ENCODE measurements around the gene ERAS.

DNA sequence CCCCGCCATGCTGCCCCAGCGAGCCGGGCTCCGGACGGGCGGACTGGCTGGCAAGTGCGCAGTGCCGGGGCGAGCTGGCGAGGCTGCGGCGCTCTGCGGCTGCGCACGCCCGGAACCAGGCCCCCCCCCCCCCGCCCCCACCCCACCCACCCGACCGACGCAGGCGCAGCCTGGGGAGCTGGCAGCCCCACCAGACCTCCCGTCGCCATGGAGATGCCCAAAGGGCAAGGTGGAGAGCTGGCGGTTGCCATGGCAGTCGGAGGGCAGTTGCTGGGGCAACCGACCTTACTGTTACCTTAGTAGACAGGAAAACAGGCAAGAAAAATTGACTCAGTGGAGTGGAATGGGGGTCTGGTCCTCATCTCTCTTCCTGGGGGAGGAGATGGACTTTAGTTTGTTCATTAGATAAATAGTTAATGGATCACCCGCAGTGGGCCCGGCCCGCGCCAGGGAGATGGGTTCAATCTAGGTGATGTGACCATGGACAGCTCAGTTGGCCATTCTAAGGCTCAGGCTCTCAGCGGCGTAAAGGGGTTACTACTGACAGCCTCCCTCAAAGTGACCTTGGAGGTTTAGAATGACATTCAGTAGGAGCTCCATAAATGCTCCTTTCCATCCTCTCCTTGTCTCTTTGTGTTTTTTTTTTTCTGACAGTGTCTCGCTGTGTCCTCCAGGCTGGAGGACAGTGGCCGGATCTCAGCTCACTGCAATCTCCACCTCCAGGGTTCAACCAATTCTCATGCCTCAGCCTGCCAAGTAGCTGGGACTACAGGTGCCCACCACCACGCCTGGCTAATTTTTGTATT lies 9.4 kb downstream of the ERAS start, which contains the start of gene PCSK1N:
- TF ChIP-seq CTCF (IDR thresholded peaks at IDR 0.05), result no peak
- no peak for TF ChIP-seq POLR2A (IDR thresholded peaks at IDR 0.05)
